ENCODE data around the gene DZIP3. TPM values are rescaled to one million over a fixed set of nuclear protein-coding genes. Genes with fewer than 3 reads are reported as not detected.
"Not testable (repeated sequence)": the region's sequence is repeated elsewhere in the genome, so short reads cannot be mapped to it uniquely, and the experiment has no call there.

DZIP3 gene
- polyA plus RNA-seq, 1 donor = 18.0 TPM

DNA sequence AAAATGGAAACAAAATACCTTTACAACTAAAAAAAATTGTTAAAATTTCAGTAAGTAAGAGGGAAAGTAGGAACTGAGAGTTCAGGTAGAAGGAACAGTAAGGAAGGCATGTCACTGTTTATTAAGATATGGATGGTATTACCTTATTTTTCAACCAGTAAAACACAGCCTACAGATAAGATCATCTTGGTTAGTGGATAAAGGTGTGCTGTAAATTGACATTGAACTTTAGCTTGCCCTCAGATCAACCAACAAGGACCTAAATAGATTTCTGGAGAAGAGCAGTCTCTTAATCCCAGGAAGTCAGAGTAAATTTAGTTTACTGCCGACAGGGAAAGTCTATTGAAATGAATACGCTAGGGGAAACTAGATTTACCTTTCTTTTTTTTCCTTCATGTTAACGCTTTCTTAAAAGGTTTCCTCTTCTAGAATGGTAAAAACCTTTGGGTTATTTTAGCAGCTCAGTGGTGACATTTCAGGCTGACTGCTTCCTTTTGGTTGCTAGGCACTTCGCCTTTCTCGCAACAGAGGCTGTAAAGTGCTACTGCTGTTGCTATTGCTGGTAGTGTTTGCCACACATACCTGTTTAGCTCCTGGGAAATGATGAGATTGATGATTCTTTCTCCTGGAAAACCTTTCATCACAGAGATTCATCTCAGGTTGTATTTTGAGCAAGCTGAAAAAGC, 12.9 kb downstream of the DZIP3 start:
- no peak for DNase-seq (ENCODE audit: low read depth)

DNA sequence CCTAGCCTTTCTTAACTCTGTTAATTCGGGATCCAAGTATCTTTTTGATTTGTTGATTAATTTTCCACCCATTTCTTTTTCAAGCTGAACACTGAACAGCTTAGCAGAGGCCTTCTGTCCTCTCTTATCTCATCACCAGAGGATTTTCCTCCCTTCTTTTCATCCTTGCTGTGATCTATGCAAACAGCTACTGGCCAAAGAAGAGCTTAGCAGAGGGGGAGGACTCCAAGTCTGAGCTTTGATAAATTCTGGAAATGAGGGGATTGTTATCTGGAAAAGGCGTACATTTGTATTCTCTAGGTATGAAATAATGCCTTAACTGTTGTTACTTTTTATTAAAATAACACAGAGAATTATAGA, 13.4 kb downstream of the DZIP3 start:
- DNase-seq (ENCODE audit: low read depth) = no peak

DNA sequence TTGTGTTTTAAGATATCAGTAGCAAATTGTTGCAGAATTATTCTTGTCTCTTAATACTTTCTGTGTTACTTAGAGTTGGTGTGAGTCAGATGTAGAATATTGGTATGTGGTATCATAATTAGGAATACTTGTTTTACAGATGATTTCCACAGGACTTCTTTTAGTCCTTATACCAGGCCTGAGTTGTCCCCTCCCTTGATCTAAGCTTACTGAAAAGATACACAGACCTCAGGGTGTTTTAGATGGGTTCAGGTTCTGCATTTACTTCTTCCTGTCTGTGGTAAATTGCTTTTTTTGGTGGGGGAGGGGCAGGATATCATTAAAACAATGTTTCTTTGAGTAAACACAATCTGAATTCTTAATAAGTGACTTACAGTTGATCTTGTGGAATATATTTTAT, 14.2 kb downstream of the DZIP3 start:
- no peak for DNase-seq (ENCODE audit: low read depth)

DNA sequence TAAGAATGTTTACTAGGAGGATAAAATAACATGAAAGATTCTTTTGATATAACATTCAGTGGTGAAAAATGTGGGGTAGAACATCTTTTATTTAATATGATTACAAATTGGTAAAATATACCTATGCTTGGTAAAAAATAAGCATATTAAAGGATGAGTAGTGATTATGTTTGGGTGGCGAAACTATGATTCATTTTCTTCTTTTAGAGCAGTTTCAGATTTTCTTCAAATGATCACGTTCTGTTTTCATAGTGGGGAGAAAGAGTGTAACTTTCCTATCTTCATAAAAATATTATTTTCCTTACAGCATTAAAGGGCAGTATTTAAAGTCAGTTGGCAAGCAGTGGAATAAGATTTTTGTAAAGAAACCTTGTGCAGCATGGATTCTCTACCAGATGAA, 15.5 kb downstream of the DZIP3 start:
- no peak for DNase-seq (ENCODE audit: low read depth)

DNA sequence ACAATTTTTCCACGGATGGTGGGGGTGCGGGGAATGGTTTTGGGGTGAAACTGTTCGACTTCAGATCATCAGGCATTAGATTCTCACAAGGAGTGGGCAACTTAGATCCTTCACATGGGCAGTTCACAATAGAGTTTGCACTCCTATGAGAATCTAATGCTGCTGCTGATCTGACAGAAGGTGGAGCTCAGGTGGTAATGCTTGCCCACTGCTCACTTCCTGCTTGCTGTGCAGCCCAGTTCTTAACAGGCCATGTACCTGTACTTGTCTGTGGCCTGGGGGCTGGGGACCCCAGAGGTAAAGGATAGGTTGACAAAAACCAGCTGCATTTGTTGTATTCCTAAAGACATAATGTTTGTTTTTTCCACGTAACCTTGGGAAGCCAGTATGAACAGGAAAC, 16.0 kb downstream of the DZIP3 start:
- DNase-seq (ENCODE audit: low read depth) = no peak

DNA sequence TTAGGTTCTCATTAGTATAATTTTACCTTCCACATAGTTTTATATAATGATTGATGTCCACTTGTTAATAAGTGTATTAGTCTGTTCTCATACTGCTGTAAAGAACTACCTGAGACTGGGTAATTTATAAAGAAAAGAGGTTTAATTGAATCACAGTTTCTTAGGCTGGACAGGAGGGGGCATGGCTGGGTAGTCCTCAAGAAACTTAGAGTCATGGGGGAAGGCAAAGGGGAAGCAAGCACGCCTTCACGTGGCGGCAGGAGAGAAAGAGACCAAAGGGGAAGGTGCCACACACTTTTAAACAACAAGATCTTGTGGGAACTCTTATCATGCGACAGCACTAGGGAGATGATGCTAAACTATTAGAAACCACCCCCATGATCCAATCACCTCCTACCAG, 19.2 kb downstream of the DZIP3 start:
- no peak for DNase-seq (ENCODE audit: low read depth)

DNA sequence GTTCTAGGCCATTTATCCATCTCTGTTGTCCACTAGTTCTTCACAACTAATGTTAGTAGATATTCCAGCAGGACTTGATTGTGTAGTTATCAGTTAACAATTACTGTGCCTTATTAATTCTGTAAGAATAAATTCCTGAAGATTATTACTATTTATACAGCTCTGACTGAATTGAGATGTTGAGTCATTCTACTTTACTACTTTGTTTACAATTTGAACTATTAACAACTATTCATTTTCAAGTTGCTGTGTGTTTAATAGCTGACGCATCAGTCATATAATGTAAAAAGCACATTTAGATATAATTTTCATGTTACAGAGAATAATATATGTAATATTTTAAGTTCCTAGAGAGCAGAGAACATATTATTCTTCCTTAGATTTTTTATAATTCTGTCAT, 21.1 kb downstream of the DZIP3 start:
- DNase-seq (ENCODE audit: low read depth) = no peak

DNA sequence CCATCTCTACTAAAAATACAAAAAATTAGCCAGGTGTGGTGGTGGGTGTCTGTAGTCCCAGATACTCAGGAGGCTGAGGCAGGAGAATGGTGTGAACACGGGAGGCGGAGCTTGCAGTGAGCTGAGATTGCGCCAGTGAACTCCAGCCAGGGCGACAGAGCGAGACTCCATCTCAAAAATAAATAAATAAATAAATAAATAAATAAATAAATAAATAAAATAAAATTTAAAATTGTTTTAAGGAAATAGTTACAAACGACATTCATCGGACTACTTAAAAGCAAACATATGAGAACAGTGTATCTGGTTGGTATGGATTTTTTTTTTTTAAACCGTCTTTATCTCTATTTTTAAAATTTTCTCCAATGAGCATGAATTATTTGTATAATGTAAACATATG, 26.6 kb downstream of the DZIP3 start:
- not testable (repeated sequence) for DNase-seq (ENCODE audit: low read depth)

DNA sequence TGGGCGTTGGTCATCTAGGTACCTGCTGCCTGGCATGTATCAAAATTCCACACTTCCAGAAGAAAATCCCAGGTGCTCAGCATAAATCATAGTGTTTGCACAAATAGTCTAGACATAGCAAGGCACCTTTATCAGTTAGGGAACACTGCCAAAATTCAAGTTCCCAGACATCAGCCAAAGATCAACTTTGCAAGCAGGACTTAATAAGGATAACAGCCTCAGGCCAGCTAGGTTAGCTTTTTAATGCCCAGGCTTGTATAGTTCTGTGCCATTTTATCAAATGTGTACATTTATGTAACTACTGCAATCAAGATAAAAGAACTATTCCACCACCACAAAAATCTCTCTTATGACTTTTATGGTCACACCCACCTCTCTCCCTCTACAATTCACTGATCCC, 30.7 kb downstream of the DZIP3 start:
- DNase-seq (ENCODE audit: low read depth) = no peak

DNA sequence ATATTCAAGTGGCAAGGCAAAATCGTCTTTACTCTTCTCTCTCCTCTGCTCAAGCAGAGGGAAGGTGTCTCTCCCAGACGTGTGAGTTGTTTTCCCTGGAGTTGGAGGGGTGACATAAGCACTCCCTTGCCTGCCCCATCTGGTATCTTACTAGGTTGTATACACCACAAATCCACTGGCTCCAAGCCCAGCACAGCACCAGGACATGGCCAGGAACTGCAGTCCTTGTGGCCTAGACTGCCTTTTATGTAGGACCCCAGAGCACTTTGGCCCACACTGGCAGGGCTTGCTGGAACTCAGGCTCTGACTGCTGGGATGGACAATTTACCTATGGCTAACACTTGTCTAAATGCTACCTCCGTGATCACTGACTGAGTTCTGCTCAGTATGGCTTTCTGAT, 34.0 kb downstream of the DZIP3 start:
- no peak for DNase-seq (ENCODE audit: low read depth)

DNA sequence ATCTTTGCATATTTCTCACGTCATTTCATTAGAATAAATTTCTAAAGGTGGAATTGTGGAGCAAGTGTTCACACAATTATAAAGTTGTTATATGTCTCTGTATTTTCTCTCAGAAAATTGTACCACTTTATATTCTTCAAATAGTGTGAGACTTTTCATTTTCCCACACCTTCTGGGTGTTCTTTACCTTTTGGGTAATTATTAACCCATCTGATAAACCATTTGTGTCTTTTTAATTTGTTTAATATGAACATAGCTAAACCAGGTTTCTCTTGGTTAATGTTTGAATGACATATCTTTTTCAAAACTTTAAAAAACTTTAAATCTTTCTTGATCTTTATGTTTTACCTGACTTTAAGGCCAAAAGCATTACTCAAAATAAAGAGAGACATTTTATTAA, 40.5 kb downstream of the DZIP3 start:
- DNase-seq (ENCODE audit: low read depth) = no peak

DNA sequence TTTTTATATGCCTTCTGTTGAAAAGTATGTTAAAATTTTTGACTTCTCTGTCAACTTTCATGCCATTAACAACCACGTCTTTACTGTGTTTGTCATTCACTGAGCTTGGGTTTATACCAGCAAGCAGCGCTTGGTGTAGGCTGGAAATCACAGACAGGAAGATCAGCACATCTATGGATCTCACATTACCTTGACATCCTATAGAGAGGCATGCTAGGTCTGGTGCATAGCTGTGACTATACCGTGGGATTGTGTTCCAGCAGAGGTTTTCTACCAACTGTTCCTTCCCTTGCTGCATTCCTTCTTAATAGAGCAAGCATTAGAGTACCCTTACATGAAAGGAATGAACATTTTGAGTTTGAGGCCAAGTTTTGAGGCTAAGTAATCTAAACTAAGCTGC, 53.0 kb downstream of the DZIP3 start:
- no peak for DNase-seq (ENCODE audit: low read depth)

DNA sequence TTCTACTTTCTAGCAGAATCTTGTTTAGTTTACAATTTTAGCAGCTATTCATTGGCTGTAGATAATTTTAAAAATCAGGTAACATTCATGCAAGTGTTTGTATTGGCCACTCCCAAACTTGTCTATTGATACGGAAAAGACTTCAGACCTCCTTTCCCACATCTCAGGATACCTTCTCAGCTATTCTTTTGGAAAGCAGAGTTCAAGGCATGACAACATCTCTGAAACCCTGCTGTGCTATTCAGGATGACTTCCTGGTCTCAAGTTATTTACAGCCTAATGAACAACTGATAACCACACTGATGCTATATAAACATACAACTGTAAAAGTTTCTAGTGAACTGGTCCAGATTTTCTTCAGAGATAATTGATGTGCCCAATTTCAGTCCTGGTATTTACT, 55.8 kb downstream of the DZIP3 start:
- no peak for DNase-seq (ENCODE audit: low read depth)

DNA sequence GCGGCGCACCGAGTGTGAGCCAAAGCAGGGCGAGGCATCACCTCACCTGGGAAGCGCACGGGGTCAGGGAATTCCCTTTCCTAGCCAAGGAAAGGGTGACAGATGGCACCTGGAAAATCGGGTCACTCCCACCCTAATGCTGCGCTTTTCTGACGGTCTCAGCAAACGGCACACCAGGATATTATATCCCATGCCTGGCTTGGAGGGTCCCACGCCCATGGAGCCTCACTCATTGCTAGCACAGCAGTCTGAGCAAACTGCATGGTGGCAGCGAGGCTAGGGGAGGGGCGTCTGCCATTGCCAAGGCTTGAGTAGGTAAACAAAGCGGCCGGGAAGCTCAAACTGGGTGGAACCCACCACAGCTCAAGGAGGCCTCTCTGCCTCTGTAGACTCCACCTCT, 66.1 kb downstream of the DZIP3 start:
- DNase-seq (ENCODE audit: low read depth) = not testable (repeated sequence)

DNA sequence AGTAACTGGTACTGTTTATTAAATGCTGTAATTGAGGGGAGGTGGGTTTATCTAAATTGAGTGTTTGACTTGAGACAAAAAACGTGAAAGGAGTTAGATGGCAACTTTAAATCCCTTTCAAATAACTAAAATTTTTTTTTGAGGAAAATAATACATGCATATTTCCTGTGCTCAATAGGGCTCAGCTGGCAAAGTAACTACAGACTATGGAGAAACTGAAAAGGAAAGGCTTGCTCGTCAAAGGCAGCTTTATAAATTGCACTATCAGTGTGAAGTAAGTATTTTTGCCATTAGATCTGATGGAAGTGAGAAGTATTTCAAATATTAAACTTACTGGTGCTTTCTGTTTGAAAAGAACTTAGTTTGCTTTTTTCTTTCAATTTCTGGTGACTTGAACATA, 72.2 kb downstream of the DZIP3 start:
- DNase-seq (ENCODE audit: low read depth) = no peak

DNA sequence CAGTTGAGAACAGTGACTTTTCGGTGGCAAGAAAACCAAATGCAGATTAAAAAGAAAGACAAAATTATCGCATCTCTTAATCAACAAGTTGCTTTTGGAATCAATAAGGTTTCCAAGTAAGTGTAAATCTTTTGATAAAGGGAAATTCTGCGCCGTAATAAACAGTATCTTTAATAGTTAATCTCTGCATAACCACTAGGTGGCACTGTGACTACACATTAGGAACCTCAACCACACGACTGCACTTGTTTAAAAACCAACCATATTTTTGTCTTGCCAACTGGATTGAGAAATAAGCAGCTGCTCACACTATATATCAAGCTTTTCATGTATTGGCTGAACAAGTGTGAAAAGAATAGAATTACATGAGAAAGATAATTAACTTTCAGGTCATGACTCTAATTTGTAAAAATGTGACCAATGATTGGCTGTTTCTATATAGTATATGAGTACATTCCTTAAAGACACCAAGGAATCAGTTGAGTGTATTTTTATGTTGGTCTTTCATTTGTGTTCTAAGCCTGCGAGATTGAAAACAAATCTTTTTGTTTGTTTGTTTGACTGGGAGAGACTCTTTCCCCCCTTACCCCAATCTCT, 72.7 kb downstream of the DZIP3 start:
- DNase-seq (ENCODE audit: low read depth) = peak; percentile 61

DNA sequence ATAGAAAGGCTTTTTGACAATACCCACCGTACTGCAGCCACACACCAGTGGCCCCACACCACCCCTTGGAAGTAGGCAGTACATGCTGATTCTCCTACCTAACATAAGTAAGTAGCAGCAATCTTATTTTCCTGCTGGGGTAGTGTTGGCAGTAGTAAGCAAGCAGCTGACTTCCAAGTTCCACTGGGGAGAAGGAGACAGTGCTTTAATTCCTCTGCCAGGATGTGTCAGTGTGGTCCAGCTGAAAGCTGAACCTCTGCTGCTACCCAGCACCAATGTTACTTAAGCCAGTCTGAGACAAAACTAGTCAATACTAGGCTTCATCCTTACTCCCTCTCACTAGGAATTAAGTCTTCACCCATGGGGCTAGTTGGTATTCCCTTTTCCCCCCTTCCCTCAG, 74.7 kb downstream of the DZIP3 start:
- DNase-seq (ENCODE audit: low read depth) = no peak

DNA sequence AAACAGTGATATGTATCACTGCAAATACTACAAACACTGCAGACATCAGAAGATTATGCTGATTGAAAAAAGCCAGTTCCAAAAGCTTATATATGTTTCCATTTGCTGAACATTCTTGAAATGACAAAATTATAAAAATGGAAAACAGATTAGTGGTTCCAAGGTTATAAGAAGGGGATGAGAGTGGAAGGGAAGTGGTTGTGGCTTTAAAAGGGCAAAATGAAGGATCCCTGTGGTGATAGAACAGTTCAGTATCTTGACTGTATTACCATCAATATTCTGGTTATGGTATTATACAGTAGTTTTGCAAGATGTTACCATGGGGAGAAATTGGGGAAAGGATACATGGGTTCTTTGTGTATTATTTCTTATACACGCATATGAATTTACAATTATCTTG, 77.8 kb downstream of the DZIP3 start:
- no peak for DNase-seq (ENCODE audit: low read depth)

DNA sequence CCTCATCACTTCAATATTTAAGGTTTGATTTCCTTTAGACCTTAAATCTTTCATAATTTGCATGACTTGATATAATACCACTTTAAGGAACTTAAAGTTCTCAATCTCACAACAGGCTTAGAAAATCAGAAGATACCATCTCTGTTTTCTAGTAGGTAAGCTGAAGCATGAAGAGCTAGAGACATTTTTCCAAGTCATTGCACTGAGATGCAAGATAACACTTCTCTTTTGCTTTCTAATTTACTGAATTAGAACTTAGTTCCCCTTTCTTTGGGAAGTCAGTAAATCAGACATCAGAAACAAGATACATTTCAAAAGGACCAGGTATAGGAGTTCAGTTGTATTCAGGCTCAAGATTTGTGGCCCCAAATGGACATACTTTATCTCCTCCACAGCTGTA, 79.7 kb downstream of the DZIP3 start:
- no peak for DNase-seq (ENCODE audit: low read depth)

DNA sequence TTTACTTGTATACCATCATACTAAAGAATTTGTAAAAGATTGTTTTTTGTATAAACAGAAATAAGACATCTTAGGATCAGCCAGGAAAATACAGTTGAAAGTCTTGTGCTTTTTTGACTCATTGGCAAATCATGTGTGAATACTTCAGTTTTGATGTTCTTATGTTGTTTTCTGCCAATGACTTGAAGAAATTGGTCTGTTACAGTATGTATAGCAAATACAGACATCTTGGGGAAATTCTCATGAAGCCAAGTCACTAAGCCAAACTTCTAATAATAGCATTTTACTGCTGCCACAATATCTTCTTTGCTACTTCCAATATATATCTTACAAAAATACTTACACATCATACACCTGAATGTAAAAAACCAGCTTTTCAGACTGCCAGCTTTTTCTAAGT, 83.2 kb downstream of the DZIP3 start:
- DNase-seq (ENCODE audit: low read depth) = no peak

DNA sequence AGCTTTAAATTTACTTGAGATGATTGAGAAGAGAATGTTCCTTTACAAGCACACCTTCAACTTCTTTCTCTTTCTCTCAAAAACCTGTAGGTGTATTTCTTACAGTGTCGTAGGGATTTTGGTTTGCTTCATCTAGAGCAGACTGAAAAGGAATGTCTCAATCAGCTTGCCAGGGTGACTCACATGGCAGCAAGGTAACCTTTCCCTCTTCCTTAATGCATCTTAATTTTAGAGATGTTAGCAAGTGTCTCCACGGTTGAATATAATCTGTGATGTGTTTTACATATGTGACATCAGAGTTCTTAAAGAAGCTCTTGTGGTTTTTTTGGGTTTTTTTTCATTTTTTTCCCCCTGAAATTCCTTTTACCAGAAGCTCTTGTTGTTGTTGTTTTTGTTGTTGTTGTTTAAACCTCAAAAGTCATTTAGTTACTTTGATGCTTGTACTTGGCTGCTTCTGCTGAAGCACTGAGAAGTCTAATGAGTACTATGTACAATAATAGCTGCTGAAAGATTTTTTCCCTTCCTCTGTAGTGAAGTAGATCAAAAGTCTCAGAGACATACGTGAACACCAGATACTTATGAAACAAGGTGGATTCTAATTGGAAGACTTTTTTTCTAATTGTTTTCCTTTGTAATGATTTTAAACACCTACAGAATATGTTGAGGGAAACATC, 84.6 kb downstream of the DZIP3 start:
- no peak for DNase-seq (ENCODE audit: low read depth)

DNA sequence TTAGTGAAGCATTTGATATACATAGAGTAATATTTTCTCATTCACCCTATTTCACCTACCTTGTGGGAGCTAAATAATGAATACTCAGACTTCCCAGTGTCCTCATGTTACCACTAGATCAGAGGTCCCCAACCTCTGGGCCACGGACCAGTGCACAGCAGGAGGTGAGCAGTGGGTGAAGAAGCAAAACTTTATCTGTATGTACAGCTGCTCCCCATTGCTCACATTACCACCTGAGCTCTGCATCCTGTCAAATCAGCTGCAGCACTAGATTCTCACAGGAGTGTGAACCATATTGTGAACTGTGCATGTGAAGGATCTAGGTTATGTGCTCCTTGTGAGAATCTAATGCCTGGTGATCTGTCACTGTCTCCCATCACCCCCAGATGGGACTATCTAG, 88.3 kb downstream of the DZIP3 start:
- no peak for DNase-seq (ENCODE audit: low read depth)

DNA sequence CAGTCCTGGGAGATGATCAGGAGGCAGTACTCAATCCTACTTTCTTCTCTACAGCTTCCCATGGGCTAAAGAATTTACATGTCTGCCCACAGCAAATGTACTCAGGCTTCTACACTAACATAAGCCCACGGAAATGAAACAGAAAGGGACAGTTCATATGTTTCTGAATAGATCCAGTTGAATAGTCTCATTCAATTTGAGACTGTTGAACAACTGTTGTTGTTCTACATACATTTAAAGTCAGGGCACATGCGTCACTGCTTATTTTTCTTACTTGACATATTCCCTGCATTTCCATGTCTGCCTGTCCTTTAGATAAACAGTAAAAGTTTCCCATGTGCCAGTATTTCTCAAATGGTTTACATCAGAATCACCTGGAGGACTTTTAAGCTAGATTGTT, 102.8 kb downstream of the DZIP3 start:
- not testable (repeated sequence) for DNase-seq (ENCODE audit: low read depth)

DNA sequence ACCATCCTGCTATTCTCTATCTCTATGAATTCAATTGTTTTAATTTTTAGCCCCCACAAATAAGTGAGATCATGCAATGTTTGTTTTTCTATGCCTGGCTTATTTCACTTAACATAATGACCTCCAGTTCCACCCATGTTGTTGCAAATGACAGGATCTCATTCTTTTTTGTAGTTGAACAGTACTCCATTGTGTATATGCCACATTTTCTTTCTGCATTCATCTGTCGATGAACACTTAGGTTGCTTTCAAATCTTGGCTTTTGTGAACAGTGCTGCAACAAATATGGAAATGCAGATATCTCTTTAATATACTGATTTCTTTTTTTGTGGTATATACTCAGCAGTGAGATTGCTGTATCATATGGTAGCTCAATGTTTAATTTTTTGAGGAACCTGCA, 108.9 kb downstream of the DZIP3 start:
- no peak for DNase-seq (ENCODE audit: low read depth)
